Activated effector memory CD4-positive, alpha-beta T cell treated with anti-CD3 and anti-CD28 coated beads, Interleukin-2, amount 50 U/mL, for 16 hours (primary cell): ENCODE measurements around the gene P2RY6.
A peak's percentile ranks its signal among the peaks of the same experiment; 100 is the strongest.

Source experiments
- DNase-seq: peaks from one replicate; pipeline ENCODE4 v3.0.0-alpha.2; 2020

Gene P2RY6

GRCh38 chr11:73297702-73298101 lies 25.6 kb downstream of the P2RY6 start:
- DNase-seq: no peak

- DNase-seq: no peak
Observed at GRCh38 chr11:73298233-73298632, 26.1 kb downstream of the P2RY6 start.

- no peak for DNase-seq
Observed at GRCh38 chr11:73299751-73300150, 27.6 kb downstream of the P2RY6 start.

GRCh38 chr11:73306069-73306841 lies 34.1 kb downstream of the P2RY6 start:
- no peak for DNase-seq

- no peak for DNase-seq
Observed at GRCh38 chr11:73306977-73307322, 34.8 kb downstream of the P2RY6 start.

- peak; percentile 95 for DNase-seq
Observed at GRCh38 chr11:73307323-73308002, 35.3 kb downstream of the P2RY6 start.

- peak; percentile 72 for DNase-seq
Observed at GRCh38 chr11:73308003-73308960, 36.1 kb downstream of the P2RY6 start, which contains the start of gene ARHGEF17. ARHGEF17 (plus strand) TSS chr11:73308276; CDS start chr11:73308639, 363 bp downstream.

- DNase-seq: no peak
Observed at GRCh38 chr11:73308961-73309919, 37.1 kb downstream of the P2RY6 start.

GRCh38 chr11:73310076-73310475 lies 37.9 kb downstream of the P2RY6 start:
- DNase-seq: no peak

- no peak for DNase-seq
Observed at GRCh38 chr11:73310661-73311393, 38.7 kb downstream of the P2RY6 start.

- DNase-seq: no peak
Observed at GRCh38 chr11:73311394-73311869, 39.3 kb downstream of the P2RY6 start.

GRCh38 chr11:73312036-73312435 lies 39.9 kb downstream of the P2RY6 start:
- DNase-seq: no peak

GRCh38 chr11:73312851-73313327 lies 40.8 kb downstream of the P2RY6 start:
- no peak for DNase-seq

GRCh38 chr11:73313652-73314051 lies 41.5 kb downstream of the P2RY6 start:
- no peak for DNase-seq

GRCh38 chr11:73314117-73314961 lies 42.2 kb downstream of the P2RY6 start:
- no peak for DNase-seq

- DNase-seq: no peak
Observed at GRCh38 chr11:73315293-73316020, 43.3 kb downstream of the P2RY6 start.

GRCh38 chr11:73316422-73316821 lies 44.3 kb downstream of the P2RY6 start:
- DNase-seq: no peak

- no peak for DNase-seq
Observed at GRCh38 chr11:73317373-73317772, 45.2 kb downstream of the P2RY6 start.

GRCh38 chr11:73317803-73318202 lies 45.7 kb downstream of the P2RY6 start:
- no peak for DNase-seq
